ENCODE measurements around the gene LAD1.
A peak's percentile ranks its signal among the peaks of the same experiment; 100 is the strongest.

LAD1 gene

GRCh38 chr1:201414051-201414738, 15.1 kb upstream of the LAD1 start:
- no peak for DNase-seq

- DNase-seq = no peak
These were observed 12.2 kb upstream of the LAD1 start for GRCh38 chr1:201411292-201411691.

GRCh38 chr1:201409440-201409839, 10.3 kb upstream of the LAD1 start:
- no peak for DNase-seq

GRCh38 chr1:201408834-201409200, 9.7 kb upstream of the LAD1 start:
- no peak for DNase-seq

- peak; percentile 46 for DNase-seq
These were observed 9.2 kb upstream of the LAD1 start for GRCh38 chr1:201408176-201408833.

GRCh38 chr1:201406831-201407406, 7.8 kb upstream of the LAD1 start:
- no peak for DNase-seq

GRCh38 chr1:201405484-201405831, 6.3 kb upstream of the LAD1 start:
- DNase-seq = no peak

GRCh38 chr1:201404722-201405483, 5.8 kb upstream of the LAD1 start:
- no peak for DNase-seq

- no peak for DNase-seq
These were observed 4.9 kb upstream of the LAD1 start for GRCh38 chr1:201404055-201404454.

- no peak for DNase-seq
These were observed 4.2 kb upstream of the LAD1 start for GRCh38 chr1:201403359-201403758.

- DNase-seq = no peak
These were observed 2.6 kb upstream of the LAD1 start for GRCh38 chr1:201401700-201402099.

GRCh38 chr1:201400852-201401230, 1.7 kb upstream of the LAD1 start:
- DNase-seq = no peak

GRCh38 chr1:201400212-201400851, 1.2 kb upstream of the LAD1 start:
- no peak for DNase-seq

- DNase-seq = peak; percentile 26
These were observed 415 bp upstream of the LAD1 start for GRCh38 chr1:201399352-201400126.

- no peak for DNase-seq
These were observed 1.4 kb downstream of the LAD1 start for GRCh38 chr1:201397675-201398074.

GRCh38 chr1:201396861-201397464, 2.2 kb downstream of the LAD1 start:
- no peak for DNase-seq

- no peak for DNase-seq
These were observed 3.2 kb downstream of the LAD1 start for GRCh38 chr1:201395936-201396335.

- DNase-seq = no peak
These were observed 4.5 kb downstream of the LAD1 start for GRCh38 chr1:201394591-201394990.

GRCh38 chr1:201393076-201393475, 6.0 kb downstream of the LAD1 start:
- no peak for DNase-seq

GRCh38 chr1:201391651-201392511, 7.2 kb downstream of the LAD1 start:
- DNase-seq = no peak

GRCh38 chr1:201391225-201391624, 7.9 kb downstream of the LAD1 start:
- DNase-seq = no peak

Data from NCI-H774 (cell line).